IPS DF 4.7 (cell line): Measurements from ENCODE around the gene FXYD2.
"Not testable (repeated sequence)": the region's sequence is repeated elsewhere in the genome, so short reads cannot be mapped to it uniquely, and the experiment has no call there.

Source experiments
- DNase-seq: peaks from one replicate; pipeline ENCODE4 v3.0.0-alpha.2; 2013; ENCODE audit warnings: low spot score; ENCODE audit errors: extremely low read depth

Gene FXYD2

DNA sequence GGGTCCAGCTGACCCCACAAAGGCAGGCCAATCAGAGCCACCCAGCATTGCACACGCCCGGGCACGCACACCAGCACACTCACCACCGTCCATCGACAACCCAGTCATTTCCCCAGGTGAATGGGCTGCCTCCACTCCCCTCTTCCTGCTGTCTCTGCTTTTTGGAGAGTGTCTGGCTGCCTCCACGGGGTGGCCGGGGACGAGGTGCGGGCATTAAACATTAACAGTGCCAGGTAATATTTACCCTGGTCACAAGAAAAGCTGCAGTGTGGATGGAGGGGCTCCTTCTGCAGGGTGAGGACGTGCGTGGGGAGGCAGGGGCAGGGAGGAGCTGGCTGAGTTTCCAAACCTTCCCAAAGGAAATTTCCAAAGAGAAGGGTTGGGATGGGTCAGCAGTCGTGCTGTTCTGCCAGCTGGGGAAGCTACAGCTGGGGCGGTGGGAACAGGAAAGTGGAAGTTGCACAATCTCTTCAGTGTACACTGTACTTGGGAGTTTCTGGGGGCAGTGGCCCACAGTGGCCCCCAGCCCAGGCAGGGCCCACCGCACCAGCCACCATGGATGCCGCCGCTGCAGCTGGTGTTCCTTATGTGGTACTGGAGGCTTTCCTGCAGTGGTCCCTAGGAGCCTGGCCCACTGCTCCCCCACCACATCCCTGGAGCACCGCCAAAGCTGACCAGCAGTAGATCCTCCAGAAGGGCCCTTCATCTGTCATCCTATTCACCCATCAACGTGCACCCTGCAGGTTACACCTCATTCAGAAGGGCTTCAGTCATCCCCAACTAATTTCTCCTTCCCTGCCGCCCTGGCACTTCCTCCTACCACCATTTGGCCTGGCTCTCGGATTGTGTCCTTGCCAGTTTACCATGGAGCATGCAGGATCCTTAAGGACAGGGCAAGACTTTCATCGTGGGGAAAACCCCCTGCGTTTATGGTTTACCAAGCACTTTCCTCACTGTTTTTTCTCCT is at the start of gene FXYD2:
Gene FXYD2, minus strand, starts transcription at position 174 of the 967 bp plus-strand sequence. Its CDS starts 66 bp downstream, at position 108.
- DNase-seq = no peak

DNA sequence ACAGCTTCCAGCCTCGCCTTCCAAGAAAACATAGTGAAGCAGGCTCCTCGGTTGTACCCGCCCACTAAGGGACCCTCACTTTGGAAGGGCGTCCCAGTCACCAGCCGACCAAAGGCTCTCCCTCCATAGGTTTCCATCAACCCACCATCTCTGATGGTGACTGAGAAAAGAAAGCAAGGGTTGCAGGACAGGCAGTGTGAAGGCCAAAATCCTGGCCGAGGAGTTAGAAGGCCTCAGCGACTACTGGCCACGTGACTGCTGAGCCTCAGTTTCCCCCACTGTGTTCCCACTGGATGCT is 49.2 kb upstream of the FXYD2 start:
- no peak for DNase-seq

DNA sequence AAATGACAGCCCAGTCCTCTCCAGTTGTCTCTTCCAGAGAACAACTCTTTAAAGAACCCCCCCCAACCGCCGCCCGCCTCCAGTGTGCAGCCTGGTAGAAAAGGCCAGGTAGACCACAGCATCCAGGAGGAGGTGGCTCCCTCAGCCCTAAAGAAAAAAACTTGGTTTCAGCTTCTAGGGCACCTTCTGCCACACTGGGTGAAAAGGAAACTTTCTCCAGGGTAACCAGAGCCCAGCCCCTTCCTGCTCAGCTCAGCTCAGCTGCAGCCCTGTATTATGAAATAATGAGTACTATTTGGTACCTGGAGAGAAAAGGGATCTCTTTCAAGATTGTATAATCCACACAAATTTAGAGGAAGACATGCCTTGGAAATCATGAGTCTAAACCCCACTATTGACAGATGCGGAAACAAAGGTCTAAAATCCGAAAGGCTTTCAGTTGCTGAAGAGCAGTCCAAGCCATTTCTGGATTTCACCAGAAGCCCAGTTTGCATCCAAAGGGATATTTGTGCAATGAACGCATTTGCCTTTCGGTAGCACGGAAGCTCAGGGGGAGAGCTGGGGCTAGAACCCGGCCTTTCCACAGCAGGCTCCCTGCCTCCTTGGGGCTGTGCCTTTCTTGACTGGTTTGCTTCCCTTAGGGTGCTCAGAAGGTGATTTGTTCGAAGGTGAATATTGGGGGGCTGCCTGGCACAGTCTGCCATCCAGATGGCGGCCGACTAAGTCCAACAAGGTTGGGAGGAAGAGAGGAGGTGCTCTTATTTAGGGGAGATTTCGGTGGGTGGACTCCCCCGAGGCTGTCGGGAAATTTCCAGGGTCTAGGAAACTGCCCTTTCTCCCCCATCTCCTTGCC is 48.7 kb upstream of the FXYD2 start:
- DNase-seq = no peak

DNA sequence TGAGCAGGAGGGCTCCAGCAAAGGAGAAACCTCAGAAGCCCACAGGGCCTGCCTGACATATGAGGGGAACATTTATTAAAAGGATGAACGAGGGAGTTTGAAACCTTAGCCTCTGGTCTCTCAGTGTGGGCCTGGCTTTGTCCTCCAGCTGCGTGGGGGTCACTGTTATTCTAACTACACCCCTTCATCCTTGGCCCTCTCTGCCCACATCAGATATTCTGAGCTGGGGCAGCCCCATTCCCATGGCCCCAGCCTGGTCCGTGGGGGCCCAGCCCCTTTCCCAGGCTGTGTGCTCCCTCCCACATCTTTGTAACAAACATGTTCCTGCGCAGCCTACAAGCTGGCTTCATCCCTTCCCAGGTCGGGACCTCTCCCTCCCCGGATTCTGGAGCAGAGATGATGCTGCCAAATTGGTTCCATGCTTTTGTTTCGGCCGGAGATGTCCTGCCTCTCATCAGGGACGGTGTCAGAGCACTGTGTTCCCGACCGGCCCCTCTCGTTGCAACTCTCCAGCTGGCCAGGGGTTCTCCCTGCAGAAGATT is 47.9 kb upstream of the FXYD2 start:
- DNase-seq = no peak

DNA sequence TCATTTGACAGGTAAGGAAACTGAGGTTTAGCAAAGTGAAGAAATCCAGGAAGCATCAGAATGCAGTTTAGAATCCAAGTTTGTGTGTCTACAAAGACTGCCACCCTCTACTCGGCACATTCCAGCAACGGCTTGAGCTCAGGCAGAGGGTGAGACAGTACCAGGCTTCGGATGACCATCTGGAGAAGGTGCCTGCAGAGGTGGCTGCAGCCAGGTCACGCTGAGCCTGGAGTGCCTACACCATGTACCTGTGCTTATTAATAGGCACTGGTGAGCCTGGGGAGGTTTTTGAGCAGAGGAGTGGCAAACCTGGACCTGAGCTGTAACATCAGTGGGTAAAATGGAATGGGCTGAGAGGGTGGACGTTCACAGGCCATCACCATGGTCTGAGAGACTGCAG is 47.2 kb upstream of the FXYD2 start:
- no peak for DNase-seq

DNA sequence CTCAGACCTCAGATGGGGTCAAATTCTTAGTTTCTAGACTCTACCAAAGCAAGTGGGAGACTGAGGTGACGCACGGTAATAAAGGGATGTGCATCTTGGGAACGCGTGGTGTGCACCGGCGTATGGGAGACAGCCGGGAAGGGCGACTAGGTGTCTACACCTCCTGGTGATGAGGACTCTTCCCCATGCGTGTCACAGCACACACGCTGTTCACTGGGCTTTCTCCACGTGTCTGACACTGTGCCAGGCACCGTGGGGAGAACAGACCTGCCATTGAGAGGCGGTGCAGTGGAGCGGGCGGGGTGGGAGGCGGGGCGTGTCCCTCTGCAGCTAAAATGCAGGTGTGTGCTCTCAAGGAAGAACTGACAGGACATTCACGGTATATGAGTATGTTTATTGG is 46.6 kb upstream of the FXYD2 start:
- no peak for DNase-seq

DNA sequence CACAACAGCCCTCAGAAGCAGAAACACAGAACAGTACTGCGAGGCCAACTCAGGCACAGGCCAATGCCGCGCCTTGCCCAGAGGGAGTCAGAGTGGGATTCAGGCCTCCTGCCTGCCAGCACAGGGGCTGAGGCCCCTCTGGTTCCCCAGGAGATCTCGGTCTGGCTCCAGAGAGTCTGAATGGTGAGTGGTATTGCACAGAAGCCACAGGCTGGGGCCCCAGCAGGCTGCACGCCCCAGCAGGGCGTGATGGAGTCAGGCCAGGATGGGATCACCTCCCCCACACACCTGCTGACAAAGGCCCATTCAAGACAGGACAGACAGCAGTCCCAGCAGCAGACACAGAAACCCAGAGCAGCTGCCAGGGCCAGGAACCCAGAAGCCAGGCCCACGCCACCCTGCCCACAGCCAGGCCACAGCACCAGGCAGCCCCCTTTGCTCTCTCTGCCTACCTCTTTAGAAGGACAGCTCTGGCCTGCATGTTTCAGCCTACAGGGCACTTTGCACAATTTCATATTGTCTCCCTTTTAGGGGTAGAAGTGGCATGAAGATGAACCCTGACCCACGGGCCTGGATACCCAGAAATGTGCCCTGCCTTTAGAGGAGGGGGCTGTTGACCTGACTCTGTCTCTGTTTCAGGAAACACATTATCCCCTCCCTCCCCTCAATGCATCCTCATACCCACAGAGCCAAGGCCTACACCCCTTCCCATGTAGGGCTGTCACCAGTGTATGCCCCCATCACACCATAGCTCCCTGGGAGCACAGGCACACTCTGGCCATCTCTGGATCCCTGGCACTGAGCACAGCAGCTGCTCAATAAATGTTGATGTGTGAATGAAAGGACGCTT is 45.8 kb upstream of the FXYD2 start:
- no peak for DNase-seq

DNA sequence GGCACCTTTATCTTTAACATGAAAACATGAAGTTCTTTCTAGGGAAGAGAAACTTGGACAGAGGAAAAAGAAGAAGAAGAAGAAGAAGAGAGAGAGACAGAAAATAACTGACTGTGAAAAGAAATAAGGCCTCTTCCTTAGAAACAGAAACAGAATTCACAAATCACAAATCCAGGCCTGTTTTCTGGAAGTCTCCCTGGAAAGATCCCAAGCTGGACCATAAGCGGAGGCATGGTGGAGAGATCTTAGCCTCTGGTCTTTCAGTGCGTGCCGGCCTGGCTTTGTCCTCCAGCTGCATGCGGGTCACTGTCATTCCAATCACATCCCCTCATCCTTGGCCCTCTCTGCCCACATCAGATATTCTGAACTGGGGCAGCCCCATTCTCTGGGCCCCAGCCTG is 45.1 kb upstream of the FXYD2 start:
- DNase-seq = no peak

DNA sequence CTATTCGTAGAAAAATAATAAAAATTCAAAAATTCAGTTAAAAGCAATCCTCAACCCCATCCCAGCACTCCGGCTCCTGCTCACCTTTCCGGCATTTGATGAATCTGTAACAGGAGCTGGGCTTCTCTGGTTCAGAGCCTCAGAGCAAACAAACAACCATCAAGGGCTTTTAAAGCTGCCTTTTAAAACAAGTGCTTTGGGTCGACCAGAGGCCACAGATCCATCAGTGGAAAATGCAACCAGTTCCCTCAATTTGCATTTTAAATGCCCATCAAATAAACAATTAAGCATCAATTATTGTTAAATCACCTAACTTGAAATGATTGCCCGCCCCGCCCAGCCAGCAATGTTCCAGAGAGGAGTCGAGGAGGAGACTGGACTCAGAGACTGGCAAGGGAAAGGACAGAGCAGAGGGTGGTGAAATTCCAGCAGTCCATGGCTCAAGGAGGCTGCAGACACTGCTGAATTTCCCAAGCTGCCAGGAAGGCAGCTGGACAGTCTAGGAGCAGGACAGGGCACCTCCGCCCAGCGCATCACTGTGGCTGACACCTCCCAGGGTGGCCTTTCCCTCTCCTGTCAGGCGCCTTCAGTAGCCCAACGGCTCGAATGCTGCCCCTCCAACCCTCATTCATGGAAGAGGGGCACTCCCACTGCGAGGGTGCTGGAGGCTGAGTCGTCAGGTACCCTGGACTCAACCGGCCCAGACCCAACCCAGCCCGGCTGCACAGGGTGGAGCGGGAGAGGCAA is 44.4 kb upstream of the FXYD2 start:
- no peak for DNase-seq

DNA sequence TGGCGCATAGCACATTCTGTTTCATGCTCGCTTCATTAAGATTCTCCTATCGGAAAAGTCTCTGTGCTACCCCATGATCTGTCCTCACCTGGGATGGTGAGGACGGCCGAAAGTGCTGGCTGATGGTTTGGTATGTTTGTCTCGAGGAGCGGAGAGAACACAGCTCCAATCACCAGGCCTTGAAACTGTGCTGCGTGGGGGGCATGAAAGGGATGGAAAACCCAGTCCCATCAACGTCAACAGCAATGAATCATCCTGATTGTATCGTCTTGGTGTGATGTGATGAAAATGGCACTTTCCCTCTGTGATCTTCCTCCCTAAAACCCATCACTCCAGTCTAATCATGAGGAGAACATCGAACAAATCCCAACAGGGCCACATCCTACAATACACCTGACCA is 43.5 kb upstream of the FXYD2 start:
- DNase-seq = no peak

DNA sequence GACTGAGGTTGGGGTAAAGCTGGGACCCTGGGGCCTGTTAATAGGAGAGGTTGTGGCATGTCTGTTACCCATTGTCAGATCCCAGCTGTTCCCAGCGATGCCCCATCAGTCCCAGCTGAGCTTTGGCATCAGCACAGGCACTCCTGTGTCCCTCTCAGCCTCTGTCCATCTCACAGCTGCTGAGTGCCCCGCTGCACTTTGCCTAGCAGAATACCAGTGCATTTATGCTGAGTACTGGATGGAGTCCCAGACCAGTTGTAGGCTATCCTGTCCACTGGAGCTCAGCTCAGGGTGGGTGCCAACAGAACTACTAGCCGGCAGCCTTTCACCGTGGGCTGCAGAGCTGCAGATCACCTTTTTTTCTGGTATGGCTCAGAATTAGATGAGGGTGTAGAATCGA is 42.0 kb upstream of the FXYD2 start:
- DNase-seq = no peak

DNA sequence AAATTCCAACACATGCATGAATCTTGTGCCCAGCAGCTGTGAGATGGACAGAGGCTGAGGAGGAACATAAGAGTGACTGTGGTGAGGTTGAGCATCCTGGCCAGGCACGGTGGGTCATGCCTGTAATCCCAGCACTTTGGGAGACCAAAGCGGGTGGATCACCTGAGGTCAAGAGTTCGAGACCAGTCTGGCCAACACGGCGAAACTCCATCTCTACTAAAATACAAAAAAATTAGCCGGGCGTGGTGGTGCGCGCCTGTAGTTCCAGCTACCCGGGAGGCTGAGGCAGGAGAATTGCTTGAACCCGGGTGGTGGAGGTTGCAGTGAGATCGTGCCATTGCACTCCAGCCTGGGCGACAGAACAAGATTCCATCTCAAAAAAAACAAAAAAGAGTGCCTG is 41.0 kb upstream of the FXYD2 start:
- not testable (repeated sequence) for DNase-seq

DNA sequence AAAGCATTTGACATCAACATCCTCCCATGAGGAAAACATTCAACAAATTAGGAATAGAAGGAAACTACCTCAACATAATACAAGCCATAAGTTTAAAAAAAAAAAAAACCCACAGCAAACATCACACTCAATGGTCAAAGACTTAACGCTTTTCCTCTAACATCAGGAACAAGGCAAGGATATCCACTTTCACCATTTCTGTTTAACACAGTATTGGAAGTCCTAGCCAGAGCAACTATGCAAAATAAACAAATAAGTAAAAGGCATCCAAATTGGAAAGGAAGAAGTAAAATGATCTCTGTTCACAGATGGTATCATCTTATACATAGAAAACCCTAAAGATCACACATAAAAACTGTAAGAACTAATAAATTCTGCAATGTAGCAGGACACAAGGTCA is 38.8 kb upstream of the FXYD2 start:
- no peak for DNase-seq

DNA sequence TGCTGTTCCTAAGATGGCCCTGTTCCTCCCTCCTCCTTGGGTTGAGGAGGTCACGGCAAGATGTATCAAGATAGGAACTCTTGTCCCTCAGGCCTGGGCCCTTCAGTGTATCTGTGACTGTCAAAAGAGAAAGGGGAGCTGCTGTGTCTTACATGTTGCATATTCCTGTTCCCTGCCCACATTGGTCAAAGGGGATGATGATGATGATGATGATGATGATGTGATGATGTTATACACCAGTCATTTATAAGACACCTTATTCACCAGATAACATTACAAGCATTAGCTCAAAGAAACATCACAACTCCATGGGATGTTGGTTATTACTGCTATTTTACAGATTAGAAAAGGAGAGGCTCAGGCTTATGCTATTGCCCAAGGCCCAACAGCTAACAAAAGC is 38.2 kb upstream of the FXYD2 start:
- no peak for DNase-seq

DNA sequence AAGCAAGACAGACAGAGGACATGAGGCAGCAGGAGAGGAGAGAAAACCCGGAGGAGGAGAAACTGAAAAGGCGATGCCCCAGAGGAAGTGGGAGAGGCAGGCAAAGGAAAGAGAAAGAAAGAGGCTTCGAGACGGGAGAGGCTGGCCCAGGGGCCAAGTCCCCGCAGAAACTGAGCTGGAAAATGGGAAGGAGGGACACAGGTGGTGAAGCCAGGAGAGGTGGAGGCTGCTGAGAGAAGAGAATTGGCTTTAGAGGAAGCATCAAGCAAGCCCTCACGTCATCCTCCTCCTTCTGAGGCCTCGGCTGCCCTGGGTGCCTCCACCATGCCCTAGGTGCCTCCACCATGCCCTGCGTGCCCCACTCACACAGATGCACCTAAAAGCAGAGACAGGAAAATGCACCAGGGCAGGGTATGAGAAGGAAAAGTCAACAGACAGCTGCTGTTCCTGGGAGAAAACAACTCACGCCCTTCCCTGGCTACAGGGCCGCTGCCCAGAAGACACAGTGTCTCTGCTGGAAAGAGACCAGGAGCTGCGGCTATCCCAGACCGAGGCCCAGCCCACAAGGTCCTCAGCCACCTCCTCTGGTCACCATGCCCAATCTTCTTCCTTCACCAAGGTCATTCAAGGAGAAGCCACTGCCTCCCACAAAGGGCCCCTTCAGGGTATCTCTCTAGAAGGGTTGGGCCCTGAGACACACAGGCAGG is 37.6 kb upstream of the FXYD2 start:
- no peak for DNase-seq

DNA sequence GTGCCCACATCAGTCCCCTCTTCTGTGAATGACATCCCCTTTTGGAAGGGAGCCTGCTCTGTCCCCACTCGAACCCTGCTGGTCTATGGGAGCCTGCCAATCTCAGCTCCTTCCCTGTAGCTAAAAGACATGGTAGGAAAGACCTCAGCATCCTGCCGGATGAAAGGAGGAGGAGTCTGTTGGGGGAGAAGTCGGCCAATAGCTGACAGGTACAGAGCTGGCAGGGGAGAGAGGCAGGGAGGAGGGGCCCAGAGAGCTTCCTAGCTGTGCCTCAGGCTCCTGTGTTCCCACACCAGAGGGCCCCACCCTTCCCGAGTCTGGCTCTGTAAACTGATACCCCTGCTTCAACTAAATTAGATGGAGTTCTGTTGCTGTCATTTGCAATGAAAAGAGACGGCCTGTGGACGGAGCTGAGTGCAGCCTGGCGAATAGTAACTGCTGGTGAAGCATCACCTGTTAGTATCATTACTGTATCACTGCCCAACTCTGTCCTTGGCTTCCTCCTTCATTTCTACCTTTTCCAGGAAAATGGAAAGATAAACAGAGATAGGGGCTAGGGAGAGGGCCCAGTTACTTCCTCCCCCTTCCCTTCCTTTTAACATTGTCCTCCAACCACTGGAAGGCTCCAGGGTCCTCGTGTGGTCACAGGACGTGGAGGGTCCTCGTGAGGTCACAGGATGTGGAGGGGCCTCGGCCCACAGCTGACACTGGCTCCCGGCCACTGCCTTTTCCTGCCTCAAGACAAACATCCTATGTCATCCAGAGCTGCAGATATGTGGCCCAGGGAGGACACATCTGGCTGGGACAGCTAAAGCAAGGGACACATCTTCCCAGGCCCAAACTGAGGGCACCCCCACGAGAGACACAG is 36.8 kb upstream of the FXYD2 start:
- peak; percentile 76 for DNase-seq

DNA sequence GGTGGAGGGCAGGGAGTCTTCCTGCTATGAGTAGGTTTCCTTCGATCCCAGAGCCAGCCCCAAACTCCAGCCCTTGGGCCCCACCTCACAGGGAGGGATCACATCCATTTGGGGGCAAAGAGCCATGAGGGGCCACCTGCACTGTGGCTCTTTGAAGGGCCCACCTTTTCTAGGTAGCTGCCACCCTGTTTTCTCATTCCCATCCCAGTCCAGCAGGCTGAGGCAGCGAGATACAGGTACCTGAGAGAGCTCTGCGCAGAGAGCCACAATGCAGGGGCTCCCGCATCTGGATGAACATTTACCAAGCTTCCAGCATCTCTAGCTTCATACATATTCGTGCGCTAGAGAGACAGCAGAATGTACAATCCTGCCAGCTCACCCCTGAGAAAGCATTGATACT is 35.6 kb upstream of the FXYD2 start:
- no peak for DNase-seq

DNA sequence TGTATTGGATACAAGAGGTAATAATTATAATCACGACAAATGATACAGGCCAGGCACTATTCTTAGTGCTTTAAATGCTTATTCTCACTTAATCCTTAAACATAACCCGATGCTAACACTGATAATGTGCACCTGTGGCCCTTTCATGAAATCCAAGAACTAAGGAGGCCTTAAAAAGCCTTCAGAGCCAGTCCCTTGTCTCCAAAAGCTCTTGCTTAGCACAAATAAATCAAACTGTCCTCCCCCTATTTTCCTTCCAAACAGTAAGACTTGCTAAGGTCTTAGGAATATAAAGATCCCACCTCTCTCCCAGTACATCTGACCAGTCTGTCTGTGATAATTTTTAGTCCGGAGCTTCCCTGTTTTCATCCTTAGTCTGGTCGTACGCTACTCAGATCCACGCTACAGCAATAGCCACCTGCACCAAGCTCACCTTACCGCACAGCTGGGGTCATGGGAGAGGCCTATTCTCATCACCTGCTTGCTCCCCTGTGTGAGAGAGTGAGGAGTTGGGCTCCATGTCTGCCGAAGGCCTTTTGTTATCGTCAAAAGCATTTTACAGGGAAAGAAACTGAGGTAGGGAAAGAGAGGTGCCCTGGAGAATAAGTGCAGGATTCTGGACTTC is 35.1 kb upstream of the FXYD2 start:
- DNase-seq = no peak

DNA sequence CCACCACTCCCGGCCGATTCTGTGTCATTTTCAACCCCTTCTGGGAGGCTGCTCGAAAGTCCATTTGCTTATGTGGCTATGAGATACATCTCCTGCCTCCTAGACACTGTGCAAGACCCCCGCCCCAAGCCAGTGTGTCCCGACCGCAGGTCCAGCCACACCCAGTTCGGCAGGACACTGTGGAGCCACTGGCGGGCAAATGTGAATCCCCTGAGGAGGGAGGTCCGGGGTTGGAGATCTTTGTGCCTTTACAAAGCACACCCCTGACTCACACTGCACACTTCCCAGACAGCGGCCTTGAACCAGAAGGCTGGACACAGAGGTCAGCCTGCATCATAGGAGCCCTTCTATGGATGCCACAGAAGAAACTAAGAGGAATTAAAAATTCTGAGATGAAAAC is 34.5 kb upstream of the FXYD2 start:
- DNase-seq = no peak
